Mesothelial cell of epicardium (in vitro differentiated cells): Measurements from ENCODE around the gene TMEM97. TPM values are rescaled to one million over a fixed set of nuclear protein-coding genes. Genes with fewer than 3 reads are reported as not detected.

Experiments used
- DNase-seq, 2 experiments: peaks; one replicate each; pipeline ENCODE4 v3.0.0; 2021; ENCODE audit warnings: low spot score in 2 of 2; ENCODE audit not compliant: unreplicated experiment in 2 of 2
- H3K27ac Mint-ChIP-seq: 2 replicates; pipeline ENCODE4 v1.8.0; 2021; ENCODE audit warnings: mixed read lengths
- H3K27me3 Mint-ChIP-seq: 2 replicates; pipeline ENCODE4 v1.8.0; 2021; ENCODE audit warnings: low read depth, mixed read lengths
- H3K36me3 Mint-ChIP-seq: 2 replicates; pipeline ENCODE4 v1.8.0; 2021; ENCODE audit warnings: mixed read lengths
- H3K4me1 Mint-ChIP-seq: 2 replicates; pipeline ENCODE4 v1.8.0; 2021; ENCODE audit warnings: mixed read lengths
- H3K4me3 Mint-ChIP-seq: 2 replicates; pipeline ENCODE4 v1.8.0; 2021; ENCODE audit warnings: mild to moderate bottlenecking, moderate library complexity, mixed read lengths
- H3K9me3 Mint-ChIP-seq: 2 replicates; pipeline ENCODE4 v1.8.0; 2021; ENCODE audit warnings: mixed read lengths
- CTCF ChIP-seq: fragments of 200-600 bp; sonication (generic); IDR thresholded peaks from one replicate; pipeline ENCODE4 v1.5.0; 2021; ENCODE audit warnings: antibody characterized with exemption; ENCODE audit not compliant: unreplicated experiment
- total RNA-seq: library from RNA; stranded (reverse); gene quantifications from 3 replicates; pipeline ENCODE4 v1.2.1, GENCODE V29; 2021

The TMEM97 gene
- total RNA-seq, 1 donor from 2014 or later, result 43.3 TPM

- TF ChIP-seq CTCF, result no peak
- no peak for DNase-seq
- H3K9me3 Mint-ChIP-seq, result peaks cover 11% of the 10 kb centered on the region
- H3K27ac Mint-ChIP-seq, result no peak overlapping the region
- H3K4me1 Mint-ChIP-seq, result peaks cover 8% of the 10 kb centered on the region
- peaks cover 1% of the 10 kb centered on the region for H3K27me3 Mint-ChIP-seq
- H3K4me3 Mint-ChIP-seq, result no peak overlapping the region
- no peaks in the 10 kb centered on the region for H3K36me3 Mint-ChIP-seq
These were observed 44.3 kb upstream of the TMEM97 start for GRCh38 chr17:28274591-28275265.

GRCh38 chr17:28276011-28276410, 43.0 kb upstream of the TMEM97 start:
- H3K4me3 Mint-ChIP-seq, result no peak overlapping the region
- H3K36me3 Mint-ChIP-seq, result no peaks in the 10 kb centered on the region
- TF ChIP-seq CTCF, result no peak
- H3K4me1 Mint-ChIP-seq, result peaks cover 8% of the 10 kb centered on the region
- no peak overlapping the region for H3K27ac Mint-ChIP-seq
- DNase-seq, result no peak
- H3K9me3 Mint-ChIP-seq, result no peaks in the 10 kb centered on the region
- peaks cover 1% of the 10 kb centered on the region for H3K27me3 Mint-ChIP-seq

- no peaks in the 10 kb centered on the region for H3K36me3 Mint-ChIP-seq
- DNase-seq, result no peak
- no peak for TF ChIP-seq CTCF
- no peak overlapping the region for H3K27ac Mint-ChIP-seq
- H3K9me3 Mint-ChIP-seq, result no peaks in the 10 kb centered on the region
- H3K27me3 Mint-ChIP-seq, result no peaks in the 10 kb centered on the region
- H3K4me1 Mint-ChIP-seq, result peaks cover 11% of the 10 kb centered on the region
- H3K4me3 Mint-ChIP-seq, result no peak overlapping the region
These were observed 39.6 kb upstream of the TMEM97 start for GRCh38 chr17:28279411-28279810.

- DNase-seq, result no peak
- H3K9me3 Mint-ChIP-seq, result no peaks in the 10 kb centered on the region
- no peak overlapping the region for H3K4me3 Mint-ChIP-seq
- no peak overlapping the region for H3K27ac Mint-ChIP-seq
- peaks cover 4% of the 10 kb centered on the region for H3K4me1 Mint-ChIP-seq
- H3K36me3 Mint-ChIP-seq, result no peaks in the 10 kb centered on the region
- no peaks in the 10 kb centered on the region for H3K27me3 Mint-ChIP-seq
- no peak for TF ChIP-seq CTCF
These were observed 38.2 kb upstream of the TMEM97 start for GRCh38 chr17:28280826-28281225.

- Mint-ChIP-seq H3K4me1 (peaks cover 4% of the 10 kb centered on the region), H3K27me3 (no peaks in the 10 kb centered on the region), H3K9me3 (no peaks in the 10 kb centered on the region), H3K27ac (peak overlapping the region; percentile 8), H3K4me3 (no peak overlapping the region), H3K36me3 (no peaks in the 10 kb centered on the region)
- TF ChIP-seq CTCF, result no peak
- DNase-seq, result no peak
These were observed 36.4 kb upstream of the TMEM97 start for GRCh38 chr17:28282596-28282995.
